Erythroblast (primary cell): ENCODE results near the gene TLCD5.

ENCODE experiments used
- DNase-seq, 2 experiments: peaks; one replicate each; lab custom pipeline; 2025; lab: John Stamatoyannopoulos, UW
- GATA1 ChIP-seq: IDR thresholded peaks from 2 replicates; pipeline ENCODE4 v1.6.1; 2011; ENCODE audit warnings: low read depth, mild to moderate bottlenecking, control low read depth, low read length, moderate library complexity
- POLR2A ChIP-seq: IDR thresholded peaks from 2 replicates; pipeline ENCODE4 v1.6.1; 2011; ENCODE audit warnings: mild to moderate bottlenecking, low read length

Gene TLCD5

DNA sequence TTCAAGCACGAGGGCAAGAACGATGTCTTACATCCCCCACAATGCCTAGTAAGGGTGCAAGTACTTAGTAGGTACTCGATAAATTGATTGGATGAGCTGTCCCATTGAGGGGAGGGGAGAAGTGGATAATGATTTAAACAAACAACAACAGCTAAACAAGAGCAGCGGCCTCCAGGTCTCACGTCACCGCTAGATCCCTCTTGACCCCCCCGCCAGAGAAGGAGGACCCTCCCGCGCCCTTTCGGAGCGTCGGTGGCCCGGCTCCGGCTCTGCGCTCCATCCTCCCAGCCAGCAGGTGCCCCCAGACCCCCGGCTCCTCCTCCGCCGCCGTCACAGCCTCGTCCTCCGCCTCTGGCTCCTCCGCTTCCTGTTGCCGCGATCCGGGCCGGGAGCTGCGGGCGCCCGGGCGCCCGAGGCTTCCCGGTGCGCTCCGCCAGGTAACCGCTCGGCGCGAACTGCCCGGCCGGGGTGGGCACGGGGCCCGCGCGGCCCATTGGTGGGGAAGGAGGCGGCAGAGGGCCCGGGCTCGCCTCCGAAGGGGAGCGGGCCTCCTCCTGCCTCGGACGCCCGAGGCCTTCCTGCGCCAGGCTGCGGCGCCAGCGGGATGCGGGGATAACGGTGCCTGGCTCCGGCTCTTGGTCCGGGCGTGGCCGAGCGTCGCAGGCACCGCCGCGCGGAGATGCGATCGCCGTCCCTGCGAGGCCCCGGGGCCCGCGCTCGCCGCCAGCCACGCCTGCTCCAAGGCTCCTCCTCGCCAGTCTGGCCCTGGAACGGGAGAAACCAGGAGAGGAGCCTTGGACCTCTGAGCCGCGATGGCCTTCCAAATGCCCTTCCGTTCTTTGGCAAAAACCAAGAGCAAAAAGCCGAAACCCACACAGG, at the start of gene TLCD5:
Gene TLCD5 (plus strand): TSS at position 368 of the 879 bp plus-strand sequence. CDS start 2,143 bp downstream, outside the sequence.
- DNase-seq, result no peak
- TF ChIP-seq GATA1 (no peak), POLR2A (no peak)

DNA sequence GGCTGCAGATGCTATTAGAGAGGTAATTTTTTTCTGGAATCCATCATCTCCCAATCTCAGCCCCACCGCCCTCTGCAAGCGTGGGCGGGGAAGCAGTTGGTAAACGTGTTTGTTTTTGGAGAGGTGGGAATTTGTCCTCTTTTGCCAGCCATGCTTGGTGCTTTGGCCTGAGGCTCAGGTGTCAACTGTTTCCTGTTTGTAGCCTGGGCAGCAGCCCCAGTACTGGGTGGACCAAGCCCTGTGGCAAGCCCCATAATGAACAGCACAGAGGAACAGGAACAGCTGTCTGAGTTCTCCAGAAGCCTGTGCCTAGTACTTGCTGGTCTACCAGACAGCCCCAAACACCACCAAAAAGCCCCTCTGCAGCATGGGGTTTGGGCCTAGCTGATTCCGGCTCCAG, 45.6 kb upstream of the TLCD5 start:
- TF ChIP-seq POLR2A (no peak), GATA1 (no peak)
- no peak for DNase-seq

DNA sequence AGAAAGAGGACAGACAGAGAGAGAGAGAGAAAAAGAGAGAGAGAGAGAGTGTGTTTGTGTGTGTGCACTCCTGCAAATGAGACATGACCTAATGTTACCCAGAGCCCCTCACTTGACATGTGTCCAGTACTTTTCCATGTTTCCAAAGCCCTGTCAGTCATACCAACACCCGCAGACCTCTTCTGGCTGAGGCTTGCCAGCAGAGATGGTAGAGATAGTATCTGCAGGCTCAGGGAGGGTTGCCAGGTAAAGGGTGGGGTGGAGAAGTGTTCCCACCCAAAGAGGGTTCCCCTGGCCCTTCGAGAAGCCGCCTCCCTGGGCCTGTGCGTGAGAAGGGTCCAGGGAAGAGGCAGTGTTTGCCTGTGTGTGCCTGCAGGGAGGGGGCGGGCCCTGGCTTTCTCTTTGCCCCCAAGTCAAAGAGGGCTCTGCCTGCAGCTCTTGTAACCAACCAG, 44.5 kb upstream of the TLCD5 start:
- TF ChIP-seq POLR2A (no peak), GATA1 (no peak)
- no peak for DNase-seq

DNA sequence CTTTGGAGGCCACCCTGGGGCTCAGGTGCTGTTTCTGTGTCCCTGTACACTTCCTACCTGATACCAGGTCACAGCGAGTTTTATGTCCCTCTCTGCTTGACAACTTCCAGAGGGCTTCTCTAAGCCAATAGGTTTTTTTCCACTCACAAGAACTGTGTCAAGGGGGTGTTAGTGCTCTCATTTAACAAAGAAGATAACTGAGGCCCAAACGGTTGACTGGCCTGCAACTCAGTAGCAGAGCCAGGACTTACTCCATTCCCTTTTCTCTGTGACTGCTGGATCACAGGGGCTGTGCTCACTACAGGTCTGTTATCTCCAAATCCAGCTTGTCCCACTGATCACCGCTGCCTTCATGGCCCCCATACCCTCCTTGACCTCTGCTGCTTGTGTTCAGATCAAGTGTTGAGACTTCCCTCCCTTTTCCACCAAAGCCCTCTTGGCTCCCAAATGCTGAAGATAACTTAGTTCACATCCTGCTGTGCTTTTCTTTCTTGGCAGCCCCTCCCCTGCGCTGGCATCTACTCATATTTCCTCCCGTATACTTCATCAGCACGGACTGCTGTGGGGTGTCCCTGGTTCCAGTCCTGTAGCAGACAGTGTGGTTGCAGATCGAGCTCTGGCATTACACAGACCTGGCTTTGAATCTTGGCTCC, 43.8 kb upstream of the TLCD5 start:
- TF ChIP-seq POLR2A, result no peak
- no peak for TF ChIP-seq GATA1
- DNase-seq, result peak in 1 of 2 experiments; percentile 12

DNA sequence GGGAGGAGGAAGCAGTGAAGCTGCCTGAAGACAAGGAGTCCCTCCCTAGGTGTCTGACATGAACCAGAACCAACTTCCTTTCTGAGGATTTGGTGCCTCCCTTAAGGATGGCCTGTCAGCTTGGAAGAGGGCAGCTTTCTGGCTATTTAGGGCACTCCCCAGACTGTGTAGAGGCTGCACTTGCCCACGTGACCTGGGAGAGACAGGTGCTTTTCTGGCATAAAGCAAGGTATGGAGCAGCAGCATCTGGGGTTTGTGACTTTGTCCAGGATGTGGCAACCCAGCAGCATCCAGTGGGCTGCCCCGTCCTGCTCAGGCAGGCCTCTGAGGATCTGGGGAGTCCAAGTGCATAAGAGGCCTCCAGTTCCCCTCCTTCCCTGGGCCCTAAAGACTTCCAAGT, 42.0 kb upstream of the TLCD5 start:
- TF ChIP-seq GATA1, result no peak
- no peak for TF ChIP-seq POLR2A
- no peak for DNase-seq

DNA sequence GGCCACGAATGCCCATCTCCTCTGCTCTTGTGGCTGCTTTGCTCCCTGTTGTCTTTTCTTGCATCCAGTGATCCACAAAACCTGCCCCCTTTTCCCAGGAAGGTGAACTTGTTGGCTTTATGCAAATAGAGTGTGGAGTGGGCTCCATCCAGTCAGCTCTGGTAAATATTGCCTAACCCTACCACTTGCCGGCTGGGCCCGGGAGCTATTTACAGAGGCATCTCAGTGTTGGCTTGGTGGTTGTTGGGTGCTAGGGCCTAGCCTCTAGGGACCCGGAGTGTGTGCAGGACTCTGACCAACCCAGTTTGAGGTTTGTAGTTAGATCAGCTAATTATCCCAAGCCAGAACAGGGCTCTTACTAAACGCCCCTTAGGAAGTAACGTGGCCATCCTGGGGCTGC, 40.8 kb upstream of the TLCD5 start:
- TF ChIP-seq POLR2A, result no peak
- no peak for TF ChIP-seq GATA1
- DNase-seq, result no peak

DNA sequence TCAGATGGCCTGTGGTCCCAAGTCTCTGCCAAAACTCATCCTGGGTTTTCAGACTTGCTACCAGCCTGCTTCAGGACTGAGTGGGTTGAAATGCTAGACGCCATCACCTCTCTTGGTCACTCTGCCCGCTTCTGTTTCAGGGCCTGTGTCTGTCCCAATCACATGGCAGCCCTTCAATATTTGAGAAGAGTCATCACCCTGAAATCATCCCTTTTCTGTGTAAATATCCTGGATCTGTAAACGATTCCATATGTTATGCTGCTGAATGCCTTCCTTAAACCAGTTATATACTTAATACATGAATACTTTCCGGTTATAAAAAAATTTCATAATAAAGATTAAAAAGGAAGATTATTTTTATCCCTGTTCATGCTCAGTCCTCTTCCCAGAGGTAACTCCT, 39.8 kb upstream of the TLCD5 start:
- no peak for DNase-seq
- TF ChIP-seq POLR2A, result no peak
- TF ChIP-seq GATA1, result no peak

DNA sequence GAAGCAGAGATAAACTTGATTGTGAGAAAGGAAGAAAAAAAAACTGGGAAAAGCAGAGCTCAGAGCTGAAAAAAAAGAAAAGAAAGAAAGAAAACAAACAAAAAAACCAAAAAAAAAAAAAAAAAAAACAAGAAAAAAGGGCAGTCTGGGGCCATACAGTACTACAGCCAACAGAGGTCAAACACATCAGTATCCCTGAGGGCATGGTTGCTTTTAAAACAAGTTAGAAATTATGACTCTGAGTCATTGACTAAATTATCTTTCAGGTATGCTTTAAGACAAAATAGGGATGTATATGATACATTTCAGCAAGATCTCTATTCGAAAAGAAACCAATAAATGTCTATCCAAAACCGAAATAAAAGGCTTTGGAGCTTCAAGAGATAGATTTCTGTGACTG, 37.1 kb upstream of the TLCD5 start:
- TF ChIP-seq POLR2A (no peak), GATA1 (no peak)
- no peak for DNase-seq

DNA sequence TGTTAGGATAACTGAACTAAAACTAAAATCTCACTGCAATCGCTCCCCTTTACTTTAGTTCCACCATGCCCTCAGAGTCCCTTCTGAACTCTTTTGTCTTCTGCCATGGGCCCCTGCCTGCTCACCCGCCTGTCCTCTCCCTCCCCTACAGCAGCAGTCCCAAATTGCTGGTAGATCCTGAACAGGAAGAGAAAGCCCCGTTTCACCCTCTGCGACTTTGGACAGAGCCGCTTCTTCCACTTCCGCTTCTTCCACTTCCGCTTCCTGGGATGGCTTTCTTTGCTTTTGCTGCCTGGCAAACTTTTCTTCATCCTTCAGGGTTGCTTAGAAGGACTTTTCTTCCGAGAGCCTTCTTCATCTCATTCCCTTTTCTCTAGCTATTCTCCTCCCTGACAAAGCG, 35.7 kb upstream of the TLCD5 start:
- no peak for DNase-seq
- TF ChIP-seq GATA1, result no peak
- TF ChIP-seq POLR2A, result no peak

DNA sequence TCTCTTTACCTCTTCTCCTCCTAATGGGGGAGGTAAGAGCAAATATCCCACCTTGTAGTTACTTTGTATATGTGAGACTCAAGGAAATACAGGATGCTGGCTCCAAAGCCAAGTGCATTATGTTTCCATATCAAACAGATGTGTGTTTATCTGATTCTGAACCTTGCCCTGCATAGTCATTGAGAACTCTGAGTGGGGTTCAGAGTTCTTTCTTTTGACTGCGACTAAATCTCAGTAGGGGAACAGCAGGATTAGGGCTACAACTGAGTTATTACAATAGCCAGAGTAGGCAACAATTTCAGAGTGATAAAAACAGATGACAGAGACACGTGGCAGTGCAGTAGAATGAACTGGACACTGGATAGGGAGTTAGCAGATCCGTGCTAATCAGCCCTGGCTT, 34.1 kb upstream of the TLCD5 start:
- DNase-seq, result no peak
- no peak for TF ChIP-seq POLR2A
- TF ChIP-seq GATA1, result no peak

DNA sequence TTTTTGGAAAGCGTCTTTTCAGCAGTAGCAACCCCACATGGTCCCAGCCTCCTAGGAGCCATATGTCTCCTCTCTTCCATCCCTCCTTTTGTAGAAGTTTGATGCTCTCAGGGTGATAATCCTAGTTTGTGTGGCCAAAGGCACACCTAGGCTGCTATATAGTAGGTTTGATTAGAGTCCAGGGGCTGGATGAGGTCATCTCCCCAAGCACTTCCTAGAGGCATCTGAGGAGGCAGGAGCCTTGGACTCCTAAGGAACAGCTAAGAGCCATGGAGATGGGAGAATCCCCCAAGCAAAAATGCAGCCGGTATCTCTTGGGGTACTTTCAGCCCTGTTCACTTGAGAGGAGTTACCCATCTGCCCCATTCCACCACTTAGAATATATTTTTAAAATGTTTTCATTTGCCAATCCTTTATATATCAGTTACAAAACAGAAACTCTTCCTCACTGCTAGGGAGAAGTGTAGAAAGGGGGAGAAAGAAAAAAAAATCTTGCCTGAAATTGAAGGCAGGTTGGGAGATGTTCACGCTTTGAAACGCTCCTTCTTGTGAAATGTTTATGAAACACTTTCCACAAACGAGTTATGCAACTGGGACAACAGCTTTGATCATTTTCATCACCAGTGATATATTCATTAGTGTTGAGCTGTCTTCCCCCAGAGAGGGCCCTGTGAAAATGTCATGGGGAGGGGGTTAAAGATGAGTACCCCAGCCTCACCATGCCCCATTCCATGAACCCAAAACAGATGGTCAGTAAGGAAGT, 31.9 kb upstream of the TLCD5 start:
- DNase-seq, result no peak
- TF ChIP-seq POLR2A, result no peak
- TF ChIP-seq GATA1, result no peak

DNA sequence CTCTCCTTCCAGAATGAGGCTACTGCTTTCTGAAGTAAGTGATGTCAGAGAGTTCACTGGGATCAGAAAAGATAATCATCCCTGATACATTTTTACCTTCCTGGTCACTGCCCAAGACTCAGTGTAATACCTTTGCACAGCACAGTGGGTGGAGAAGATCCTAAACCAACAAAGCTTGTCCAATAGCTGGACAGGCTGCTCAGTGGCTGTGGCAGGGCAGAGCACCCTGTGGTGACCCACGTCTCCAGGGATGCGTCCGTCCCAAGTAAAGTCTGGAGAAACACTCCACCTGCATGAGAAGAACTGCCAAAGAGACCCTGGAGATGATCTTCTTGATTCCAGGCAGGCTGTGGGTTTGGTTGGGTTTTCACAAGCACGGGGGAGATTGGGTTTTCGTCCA, 31.0 kb upstream of the TLCD5 start:
- no peak for DNase-seq
- TF ChIP-seq POLR2A (no peak), GATA1 (no peak)

DNA sequence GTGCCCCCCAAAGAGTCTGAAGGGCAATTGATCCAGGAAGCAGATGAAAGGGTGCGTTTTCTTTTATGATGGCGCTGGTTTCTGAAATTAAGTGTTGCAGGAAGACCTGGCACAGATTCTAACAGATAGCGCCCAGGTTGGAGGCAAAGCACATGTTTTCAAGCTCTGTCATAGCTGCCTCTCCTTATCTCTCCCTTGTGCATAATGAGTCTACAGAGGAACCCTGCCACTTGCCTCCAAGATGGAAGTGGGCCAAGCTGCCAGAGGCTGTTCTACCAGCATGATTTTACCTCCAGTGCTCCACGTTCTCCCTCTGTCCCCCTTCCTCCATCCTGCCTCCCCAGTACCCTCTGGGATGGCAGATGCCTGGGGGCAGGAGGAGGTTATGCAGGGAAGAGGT, 30.0 kb upstream of the TLCD5 start:
- no peak for TF ChIP-seq GATA1
- TF ChIP-seq POLR2A, result no peak
- DNase-seq, result no peak

DNA sequence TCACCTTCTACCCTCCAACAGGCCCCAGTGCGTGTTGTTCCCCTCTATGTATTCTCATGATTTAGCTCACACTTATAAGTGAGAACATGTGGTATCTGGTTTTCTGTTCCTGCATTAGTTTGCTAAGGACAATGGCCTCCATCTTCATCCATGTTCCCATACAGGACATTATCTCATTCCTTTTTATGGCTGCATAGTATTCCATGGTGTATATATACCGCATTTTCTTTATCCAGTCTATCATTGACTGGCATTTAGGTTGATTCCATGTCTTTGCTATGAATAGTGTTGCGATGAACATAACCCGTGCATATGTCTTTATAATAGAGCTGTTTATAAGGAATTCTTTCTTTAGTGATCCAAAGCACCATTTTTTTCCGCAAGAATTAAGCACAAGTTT, 28.5 kb upstream of the TLCD5 start:
- DNase-seq, result no peak
- no peak for TF ChIP-seq GATA1
- no peak for TF ChIP-seq POLR2A

DNA sequence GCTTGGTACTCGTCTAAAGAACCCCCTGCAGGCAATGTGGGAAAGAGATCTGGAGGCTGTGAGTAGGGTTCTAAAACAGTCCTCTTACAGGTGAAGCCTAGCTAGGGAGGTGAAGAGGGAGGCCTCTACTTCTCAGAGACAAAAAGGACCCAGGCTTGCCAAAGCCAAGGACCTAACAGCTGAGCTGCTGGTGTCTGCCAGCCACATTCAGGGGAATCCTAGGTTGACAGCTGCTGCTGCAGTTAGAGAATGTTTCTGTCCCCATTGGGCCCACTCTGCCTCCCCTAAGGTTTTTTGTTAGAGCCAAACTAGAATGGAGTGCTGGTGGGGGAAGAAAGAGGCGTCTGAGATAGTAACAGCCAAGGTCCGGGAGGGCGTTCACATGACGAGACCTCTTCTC, 26.6 kb upstream of the TLCD5 start:
- no peak for TF ChIP-seq GATA1
- no peak for TF ChIP-seq POLR2A
- DNase-seq, result no peak
